GM18508 (cell line): ENCODE results near the gene SSBP1.
A peak's percentile ranks its signal among the peaks of the same experiment; 100 is the strongest.
"Not testable (repeated sequence)": the region's sequence is repeated elsewhere in the genome, so short reads cannot be mapped to it uniquely, and the experiment has no call there.

ENCODE experiments used
- ATAC-seq: cut with Tn5 transposase; IDR thresholded peaks from one replicate; pipeline ENCODE4 v1.9.1; 2021; ENCODE audit warnings: moderate number of reproducible peaks; ENCODE audit not compliant: insufficient read depth, unreplicated experiment

The SSBP1 gene

GRCh38 chr7:141754939-141755338, 16.8 kb downstream of the SSBP1 start:
- ATAC-seq, result no peak

DNA sequence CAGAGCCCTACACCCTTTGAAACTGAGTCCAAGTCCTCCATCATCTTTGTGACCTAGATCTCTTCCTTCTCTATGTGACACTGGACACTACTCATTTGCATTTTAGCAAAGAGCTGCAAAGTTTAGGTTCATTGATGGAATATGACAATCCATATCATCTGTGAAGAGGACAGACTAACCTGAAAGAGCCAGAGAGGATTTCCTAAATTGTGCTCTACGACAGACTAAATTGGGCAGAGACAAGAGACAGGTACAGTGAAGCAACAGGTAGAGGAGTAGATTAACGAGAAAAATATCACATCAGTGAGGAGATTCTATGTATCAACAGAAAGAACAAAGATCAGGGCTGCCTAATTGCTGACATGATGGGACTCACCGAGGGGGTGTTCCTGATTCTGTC, 25.6 kb downstream of the SSBP1 start, which contains the start of gene TAS2R3:
TAS2R3 (plus strand) TSS at position 301 of the 400 bp plus-strand sequence; CDS start at position 363, 62 bp downstream.
- ATAC-seq, result no peak

DNA sequence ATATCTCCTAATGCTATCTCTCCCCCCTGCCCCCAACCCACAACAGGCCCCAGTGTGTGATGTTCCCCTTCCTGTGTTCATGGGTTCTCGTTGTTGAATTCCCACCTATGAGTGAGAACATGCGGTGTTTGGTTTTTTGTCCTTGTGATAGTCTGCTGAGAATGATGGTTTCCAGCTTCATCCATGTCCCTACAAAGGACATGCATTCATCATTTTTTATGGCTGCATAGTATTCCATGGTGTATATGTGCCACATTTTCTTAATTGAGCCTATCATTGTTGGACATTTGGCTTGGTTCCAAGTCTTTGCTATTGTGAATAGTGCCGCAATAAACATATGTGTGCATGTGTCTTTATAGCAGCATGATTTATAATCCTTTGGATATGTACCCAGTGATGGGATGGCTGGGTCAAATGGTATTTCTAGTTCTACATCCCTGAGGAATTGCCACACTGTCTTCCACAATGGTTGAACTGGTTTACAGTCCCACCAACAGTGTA, 32.0 kb downstream of the SSBP1 start:
- ATAC-seq, result not testable (repeated sequence)

DNA sequence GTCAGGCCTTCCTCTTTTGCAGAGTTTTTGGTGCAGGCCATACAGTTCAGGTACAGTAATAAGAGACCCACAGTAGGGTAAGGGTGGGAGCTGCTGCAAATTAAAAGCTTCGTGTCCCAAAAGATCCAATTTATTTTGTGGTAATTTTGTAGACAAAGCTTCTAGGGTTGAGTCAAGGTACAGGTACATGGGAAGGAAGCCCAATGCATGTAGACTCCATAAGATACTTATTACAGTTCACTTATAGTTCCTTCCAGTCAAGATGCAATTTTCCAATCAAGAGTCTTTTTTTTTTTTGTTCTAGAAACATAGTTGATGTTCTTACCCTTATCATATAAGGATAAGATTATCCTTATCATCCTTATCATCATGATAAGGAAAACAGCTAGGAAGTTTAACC, 38.2 kb downstream of the SSBP1 start, which contains the start of gene TAS2R4:
TAS2R4 (plus strand) TSS at position 301 of the 400 bp plus-strand sequence. CDS start 1,815 bp downstream, outside the sequence.
- no peak for ATAC-seq

- peak; percentile 62 for ATAC-seq
Measured at GRCh38 chr7:141785706-141786552, 47.8 kb downstream of the SSBP1 start.

DNA sequence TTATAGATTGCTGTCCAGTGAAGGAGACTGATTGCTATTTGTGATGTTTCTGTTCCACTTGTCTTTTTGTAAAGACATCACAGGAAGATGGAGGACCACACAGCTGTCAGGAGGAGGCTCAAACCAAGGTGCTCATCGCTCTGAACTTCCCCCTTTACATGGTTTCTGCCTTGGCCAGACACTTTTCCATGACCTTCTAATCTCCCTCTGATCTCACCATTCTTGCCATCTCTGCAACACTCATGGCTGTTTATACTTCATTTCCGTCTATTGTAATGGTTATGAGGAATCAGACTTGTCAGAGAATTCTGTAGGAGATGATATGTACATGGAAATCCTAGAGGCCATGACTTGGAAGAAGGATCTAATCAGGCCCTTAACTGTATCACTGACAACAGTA, 50.1 kb downstream of the SSBP1 start:
- ATAC-seq, result no peak

GRCh38 chr7:141789917-141790316, 51.8 kb downstream of the SSBP1 start, which contains the start of gene TAS2R5:
TSS of gene TAS2R5 (plus strand) at chr7:141790217. CDS start at chr7:141790362, 145 bp downstream.
- no peak for ATAC-seq

GRCh38 chr7:141792526-141792925, 54.4 kb downstream of the SSBP1 start:
- no peak for ATAC-seq
